SK-N-SH (cell line): ENCODE measurements around the gene CCNL1. TPM values are rescaled to one million over a fixed set of nuclear protein-coding genes. Genes with fewer than 3 reads are reported as not detected.
"Not testable (repeated sequence)": the region's sequence is repeated elsewhere in the genome, so short reads cannot be mapped to it uniquely, and the experiment has no call there.

Experiments used
- CTCF ChIA-PET: fragments of 300-600, 350-600 bp; formaldehyde crosslinking; extraction: SDS; loops from one replicate; lab custom pipeline; 2021; lab: Yijun Ruan, JAX
- POLR2A ChIA-PET: fragments of 350-600 bp; sonication (Branson Sonifier 250); formaldehyde crosslinking; extraction: SDS; loops from one replicate; lab custom pipeline; 2020; ENCODE audit warnings: antibody characterized with exemption, inconsistent platforms; lab: Yijun Ruan, JAX
- DNase-seq: peaks from one replicate; pipeline ENCODE4 v3.0.0; 2012
- H2AFZ ChIP-seq: fragments of 200-600 bp; sonication (generic); 2 replicates; pipeline ENCODE4 v1.8.1; 2016; ENCODE audit warnings: antibody characterized with exemption, mild to moderate bottlenecking, low read depth
- H3F3A ChIP-seq: fragments of 200-600 bp; sonication (generic); replicated peaks from 2 replicates; pipeline ENCODE3; 2016; ENCODE audit warnings: antibody characterized with exemption, mild to moderate bottlenecking; ENCODE audit not compliant: insufficient read depth
- H3K27ac ChIP-seq, 2 experiments: fragments of 200-500 bp in 1 of 2; fragments of 200-600 bp in 1 of 2; sonication (Bioruptor generic) in 1 of 2; sonication (generic), shearing (Covaris generic) in 1 of 2; 2 replicates each; pipeline versions ENCODE4 v1.5.1 to v1.6.1; 2014 to 2016; ENCODE audit warnings: low read depth in 2 of 2, inconsistent platforms in 1 of 2, low read length in 1 of 2, mild to moderate bottlenecking in 1 of 2, mixed read lengths in 1 of 2
- H3K27me3 ChIP-seq: fragments of 200-600 bp; sonication (generic), shearing (Covaris generic); 2 replicates; pipeline ENCODE4 v1.6.1; 2016; ENCODE audit warnings: mixed run types; ENCODE audit not compliant: insufficient read depth
- H3K36me3 ChIP-seq, 2 experiments: fragments of 200-500 bp in 1 of 2; fragments of 200-600 bp in 1 of 2; sonication (Bioruptor generic) in 1 of 2; sonication (generic) in 1 of 2; replicated peaks in 1 of 2; 2 replicates each; pipeline versions ENCODE3 to v1.5.1; 2014 to 2016; ENCODE audit warnings: low read length in 1 of 2, mild to moderate bottlenecking in 1 of 2; ENCODE audit not compliant: insufficient read depth in 2 of 2, control insufficient read depth in 1 of 2
- H3K4me1 ChIP-seq, 2 experiments: fragments of 200-500 bp in 1 of 2; fragments of 200-600 bp in 1 of 2; sonication (Bioruptor generic) in 1 of 2; sonication (generic), shearing (Covaris generic) in 1 of 2; 2 replicates each; pipeline versions ENCODE4 v1.5.1 to v1.6.1; 2014 to 2016; ENCODE audit warnings: low read depth in 1 of 2, low read length in 1 of 2, mixed run types in 1 of 2; ENCODE audit not compliant: insufficient read depth in 2 of 2, control insufficient read depth in 1 of 2
- H3K4me2 ChIP-seq: fragments of 200-600 bp; sonication (generic), shearing (Covaris generic); 2 replicates; pipeline ENCODE4 v1.6.1; 2017; ENCODE audit warnings: mixed run types
- H3K4me3 ChIP-seq, 2 experiments: fragments of 200-500 bp in 1 of 2; fragments of 200-600 bp in 1 of 2; sonication (Bioruptor generic) in 1 of 2; sonication (generic), shearing (Covaris generic) in 1 of 2; 2 replicates each; pipeline versions ENCODE4 v1.5.1 to v1.8.1; 2014 to 2016; ENCODE audit warnings: low read depth in 2 of 2, inconsistent platforms in 1 of 2, low read length in 1 of 2, mild to moderate bottlenecking in 1 of 2, mixed read lengths in 1 of 2, moderate library complexity in 1 of 2
- H3K79me2 ChIP-seq: fragments of 200-600 bp; sonication (generic); 2 replicates; pipeline ENCODE4 v1.8.1; 2017; ENCODE audit warnings: mild to moderate bottlenecking; ENCODE audit not compliant: insufficient read depth
- H3K9ac ChIP-seq: fragments of 200-600 bp; sonication (generic); 2 replicates; pipeline ENCODE4 v1.6.1; 2017; ENCODE audit warnings: mixed run types
- H3K9me2 ChIP-seq: fragments of 200-600 bp; sonication (generic); 2 replicates; pipeline ENCODE4 v1.6.1; 2017; ENCODE audit warnings: mixed run types
- H3K9me3 ChIP-seq: fragments of 200-600 bp; sonication (generic); 2 replicates; pipeline ENCODE4 v1.6.1; 2017; ENCODE audit warnings: mixed run types, mild to moderate bottlenecking, moderate library complexity
- H4K20me1 ChIP-seq: fragments of 200-600 bp; sonication (generic); 2 replicates; pipeline ENCODE4 v1.6.1; 2017; ENCODE audit warnings: mild to moderate bottlenecking, mixed run types; ENCODE audit not compliant: insufficient read depth
- ELF1 ChIP-seq: IDR thresholded peaks from 2 replicates; pipeline ENCODE4 v1.4.0; 2012
- WGBS: methylation state at CpG from one replicate; pipeline ENCODE4 v1.1.6; 2017; ENCODE audit warnings: low lambda C conversion rate; 5-methylcytosine and 5-hydroxymethylcytosine counted together
- polyA plus RNA-seq, 3 experiments: library from polyadenylated mRNA; depleted of rRNA; stranded (reverse); fragments of >200 nt; gene quantifications; 2 replicates each; pipeline ENCODE4 v1.2.3, GENCODE V29; 2012

The CCNL1 gene
- polyA plus RNA-seq, 1 of the 3 experiments (the other 2 are of a cell fraction): 99.8 TPM

DNA sequence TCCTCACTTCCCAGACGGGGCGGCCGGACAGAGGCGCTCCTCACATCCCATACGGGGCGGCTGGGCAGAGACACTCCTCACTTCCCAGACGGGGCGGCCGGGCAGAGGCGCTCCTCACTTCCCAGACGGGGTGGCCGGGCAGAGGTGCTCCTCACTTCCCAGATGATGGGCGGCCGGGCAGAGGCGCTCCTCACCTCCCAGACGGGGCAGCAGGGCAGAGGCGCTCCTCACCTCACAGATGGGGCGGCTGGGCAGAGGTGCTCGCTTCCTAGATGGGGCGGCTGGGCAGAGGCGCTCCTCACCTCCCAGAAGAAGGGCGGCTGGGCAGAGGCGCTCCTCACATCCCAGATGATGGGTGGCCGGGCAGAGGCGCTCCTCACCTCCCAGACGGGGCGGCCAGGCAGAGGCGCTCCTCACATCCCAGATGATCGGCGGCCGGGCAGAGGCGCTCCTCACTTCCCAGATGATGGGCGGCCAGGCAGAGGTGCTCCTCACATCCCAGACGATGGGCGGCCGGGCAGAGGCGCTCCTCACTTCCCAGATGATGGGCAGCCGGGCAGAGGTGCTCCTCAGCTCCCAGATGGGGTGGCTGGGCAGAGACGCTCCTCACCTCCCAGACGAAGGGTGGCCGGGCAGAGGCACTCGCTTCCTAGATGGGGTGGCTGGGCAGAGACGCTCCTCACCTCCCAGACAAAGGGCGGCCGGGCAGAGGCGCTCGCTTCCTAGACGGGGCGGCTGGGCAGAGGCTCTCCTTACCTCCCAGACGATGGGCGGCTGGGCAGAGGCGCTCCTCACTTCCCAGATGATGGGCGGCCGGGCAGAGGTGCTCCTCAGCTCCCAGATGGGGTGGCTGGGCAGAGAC, 18.8 kb upstream of the CCNL1 start:
- H4K20me1 ChIP-seq, H3K9me3 ChIP-seq, DNase-seq, CTCF ChIA-PET, H2AFZ ChIP-seq, H3F3A ChIP-seq, H3K27ac ChIP-seq, H3K36me3 ChIP-seq, H3K27me3 ChIP-seq, H3K4me3 ChIP-seq, POLR2A ChIA-PET, H3K9ac ChIP-seq, H3K4me2 ChIP-seq, H3K4me1 ChIP-seq, H3K9me2 ChIP-seq: not testable (repeated sequence)
- H3K79me2 ChIP-seq: peaks cover 34% of the 10 kb centered on the region
- 97% methylated on average over 31 of the region's 54 CpGs for WGBS

DNA sequence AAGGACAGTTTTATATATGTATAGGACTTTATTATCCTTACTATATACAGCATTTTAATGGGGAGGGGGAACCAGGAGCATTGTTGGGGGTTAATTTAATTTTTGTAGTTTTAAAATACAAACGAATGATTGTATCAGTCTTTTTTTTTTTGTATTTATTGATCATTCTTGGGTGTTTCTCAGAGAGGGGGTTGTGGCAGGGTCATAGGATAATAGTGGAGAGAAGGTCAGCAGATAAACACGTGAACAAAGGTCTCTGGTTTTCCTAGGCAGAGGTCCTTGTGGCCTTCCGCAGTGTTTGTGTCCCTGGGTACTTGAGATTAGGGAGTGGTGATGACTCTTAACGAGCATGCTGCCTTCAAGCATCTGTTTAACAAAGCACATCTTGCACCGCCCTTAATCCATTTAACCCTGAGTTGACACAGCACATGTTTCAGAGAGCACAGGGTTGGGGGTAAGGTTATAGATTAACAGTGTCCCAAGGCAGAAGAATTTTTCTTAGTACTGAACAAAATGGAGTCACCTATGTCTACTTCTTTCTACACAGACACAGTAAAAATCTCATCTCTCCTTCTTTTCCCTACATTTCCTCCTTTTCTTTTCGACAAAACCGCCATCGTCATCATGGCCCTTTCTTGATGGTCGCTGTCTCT, 18.0 kb upstream of the CCNL1 start:
- Histone ChIP-seq H3K4me1 (peaks cover 0 to 10% of the 10 kb centered on the region in 2 experiments; a peak in 2 of 4 replicates), H3K79me2 (peaks cover 34% of the 10 kb centered on the region)
- H3K27ac ChIP-seq, H3K9me2 ChIP-seq, H4K20me1 ChIP-seq, DNase-seq, H3K4me2 ChIP-seq, H3K4me3 ChIP-seq, POLR2A ChIA-PET, H3K27me3 ChIP-seq, H3K36me3 ChIP-seq, H2AFZ ChIP-seq, H3K9me3 ChIP-seq, H3F3A ChIP-seq, H3K9ac ChIP-seq: not testable (repeated sequence)
- CTCF ChIA-PET: interaction anchor here (1.1 to 1.6 kb wide), 2 partner anchors 12 to 354 kb away, joined by 3 read pairs; no protein-coding TSS in a partner anchor
- WGBS: 92% methylated on average over 9 of the region's 9 CpGs

DNA sequence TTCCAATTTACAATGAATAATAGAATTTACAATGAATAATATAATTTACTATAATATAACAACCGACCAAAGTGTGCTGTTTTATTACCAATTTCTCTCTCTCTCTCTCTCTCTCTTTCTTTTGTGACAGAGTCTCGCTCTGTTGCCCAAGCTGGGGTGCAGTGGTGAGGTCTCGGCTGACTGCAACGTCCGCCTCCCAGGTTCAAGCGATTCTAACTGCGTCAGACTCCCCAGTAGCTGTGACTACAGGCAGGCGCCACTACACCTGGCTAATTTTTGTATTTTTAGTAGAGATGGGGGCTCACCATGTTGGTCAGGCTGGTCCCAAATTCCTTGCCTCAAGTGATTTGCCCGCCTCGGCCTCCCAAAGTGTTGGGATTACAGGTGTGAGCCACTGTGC, 17.0 kb upstream of the CCNL1 start:
- Histone ChIP-seq H3K79me2 (peaks cover 34% of the 10 kb centered on the region), H3F3A (peaks cover 8% of the 10 kb centered on the region), H3K9me3 (no peaks in the 10 kb centered on the region), H3K9me2 (no peaks in the 10 kb centered on the region), H3K4me1 (peaks cover 0 to 10% of the 10 kb centered on the region in 2 experiments; a peak in 2 of 4 replicates), H3K36me3 (peaks cover 0 to 3% of the 10 kb centered on the region in 2 experiments), H3K9ac (no peak overlapping the region; the same call in 1 of the 2 replicates), H3K27ac (no peak overlapping the region; a peak in 1 of 4 replicates), H3K4me2 (no peak overlapping the region), H3K4me3 (no peak overlapping the region), H2AFZ (no peak overlapping the region), H4K20me1 (no peaks in the 10 kb centered on the region), H3K27me3 (no peaks in the 10 kb centered on the region)
- 97% methylated on average over 10 of the region's 10 CpGs for WGBS
- CTCF ChIA-PET: interaction anchor here (1.1 to 2.7 kb wide), 4 partner anchors 13 to 395 kb away, joined by 3 to 19 read pairs (median 3); no protein-coding TSS in a partner anchor
- no peak for TF ChIP-seq ELF1
- POLR2A ChIA-PET: no interaction called here
- no peak for DNase-seq
